Body of pancreas (tissue), 4 donors: ENCODE data around the gene SH3BP1. TPM values are rescaled to one million over a fixed set of nuclear protein-coding genes. Genes with fewer than 3 reads are reported as not detected.
A peak's percentile ranks its signal among the peaks of the same experiment; 100 is the strongest.

Experiments
- ATAC-seq: fragments of 150-250 bp; one replicate; pipeline ENCODE4 v1.9.1; 2016
- DNase-seq, 4 donors: peaks; one replicate each; pipeline ENCODE4 v3.0.0-alpha.2; 2019
- H3K27ac ChIP-seq, 4 donors: fragments of 200-600 bp; sonication (generic); 1 replicate in 3 of 4; 2 replicates in 1 of 4; pipeline versions ENCODE4 v1.5.1 to v1.6.1; 2016 to 2019; ENCODE audit warnings: mild to moderate bottlenecking in 1 of 4, mixed read lengths in 1 of 4, moderate library complexity in 1 of 4
- H3K27me3 ChIP-seq, 2 donors: fragments of 200-600 bp; sonication (generic); one replicate each; pipeline ENCODE4 v1.6.0; 2016; ENCODE audit warnings: mild to moderate bottlenecking in 1 of 2
- H3K36me3 ChIP-seq, 2 donors: fragments of 200-600 bp; sonication (generic); replicated peaks in 1 of 2; 2 replicates each; pipeline ENCODE4 v1.5.1; 2016; ENCODE audit warnings: low read depth in 2 of 2; ENCODE audit not compliant: insufficient read depth in 1 of 2
- H3K4me1 ChIP-seq: fragments of 200-600 bp; sonication (generic); one replicate; pipeline ENCODE4 v1.6.0; 2016
- H3K4me3 ChIP-seq, 2 donors: fragments of 200-600 bp; sonication (generic); 1 replicate in 1 of 2; 2 replicates in 1 of 2; pipeline ENCODE4 v1.5.1; 2016 to 2019
- H3K9me3 ChIP-seq, 3 donors: fragments of 200-600 bp; sonication (generic); 1 replicate in 2 of 3; 2 replicates in 1 of 3; pipeline ENCODE4 v1.5.1; 2016
- POLR2A ChIP-seq, 3 donors: fragments of 450-650 bp; IDR thresholded peaks; one replicate each; pipeline ENCODE4 v1.6.1; 2016; ENCODE audit warnings: antibody characterized with exemption in 3 of 3, mild to moderate bottlenecking in 2 of 3
- WGBS, 2 donors: methylation state at CpG; one replicate each; pipeline ENCODE4 v1.1.5; 2017; 5-methylcytosine and 5-hydroxymethylcytosine counted together
- intact Hi-C: fragments of 100-400 bp; cut with DNase I; formaldehyde crosslinking; loops from one replicate; pipeline ENCODE4 v1.15.1; 2023
- total RNA-seq, 2 donors: library from RNA; depleted of rRNA; stranded (reverse); fragments of >200 nt; gene quantifications; one replicate each; pipeline ENCODE4 v1.1.0, GENCODE V29; 2016
- TF ChIP-seq, protein P1 (sequence below), 7 experiments: fragments of 450-650 bp in 4 of 7; fragments of 200-600 bp in 3 of 7; sonication (generic) in 3 of 7; IDR thresholded peaks; one replicate each; pipeline ENCODE4 v1.5.1; 2016 to 2019; ENCODE audit warnings: antibody characterized with exemption in 7 of 7

SH3BP1 gene
- total RNA-seq, 2 donors from 2014 or later = 2.0 to 40.0 TPM

- DNase-seq (no peak), ATAC-seq (no peak)
- intact Hi-C loops = no loop called here
- H3K4me1 ChIP-seq = peaks cover 6% of the 10 kb centered on the region
- WGBS, 2 donors = 65 to 76% methylated on average over 6 of the region's 6 CpGs
- H3K4me3 ChIP-seq = no peak overlapping the region
- no peak overlapping the region for H3K27ac ChIP-seq
- no peaks in the 10 kb centered on the region for H3K36me3 ChIP-seq
- no peaks in the 10 kb centered on the region for H3K9me3 ChIP-seq
- TF ChIP-seq, protein P1, sequence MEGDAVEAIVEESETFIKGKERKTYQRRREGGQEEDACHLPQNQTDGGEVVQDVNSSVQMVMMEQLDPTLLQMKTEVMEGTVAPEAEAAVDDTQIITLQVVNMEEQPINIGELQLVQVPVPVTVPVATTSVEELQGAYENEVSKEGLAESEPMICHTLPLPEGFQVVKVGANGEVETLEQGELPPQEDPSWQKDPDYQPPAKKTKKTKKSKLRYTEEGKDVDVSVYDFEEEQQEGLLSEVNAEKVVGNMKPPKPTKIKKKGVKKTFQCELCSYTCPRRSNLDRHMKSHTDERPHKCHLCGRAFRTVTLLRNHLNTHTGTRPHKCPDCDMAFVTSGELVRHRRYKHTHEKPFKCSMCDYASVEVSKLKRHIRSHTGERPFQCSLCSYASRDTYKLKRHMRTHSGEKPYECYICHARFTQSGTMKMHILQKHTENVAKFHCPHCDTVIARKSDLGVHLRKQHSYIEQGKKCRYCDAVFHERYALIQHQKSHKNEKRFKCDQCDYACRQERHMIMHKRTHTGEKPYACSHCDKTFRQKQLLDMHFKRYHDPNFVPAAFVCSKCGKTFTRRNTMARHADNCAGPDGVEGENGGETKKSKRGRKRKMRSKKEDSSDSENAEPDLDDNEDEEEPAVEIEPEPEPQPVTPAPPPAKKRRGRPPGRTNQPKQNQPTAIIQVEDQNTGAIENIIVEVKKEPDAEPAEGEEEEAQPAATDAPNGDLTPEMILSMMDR (IDR thresholded peaks at IDR 0.05) = no peak
- no peak for TF ChIP-seq POLR2A (IDR thresholded peaks at IDR 0.05)
- no peaks in the 10 kb centered on the region for H3K27me3 ChIP-seq
Observed at GRCh38 chr22:37669586-37669985, 30.1 kb downstream of the SH3BP1 start.

- Histone ChIP-seq H3K9me3 (no peaks in the 10 kb centered on the region), H3K27me3 (no peaks in the 10 kb centered on the region), H3K4me1 (peaks cover 32% of the 10 kb centered on the region), H3K36me3 (no peaks in the 10 kb centered on the region), H3K27ac (no peak overlapping the region), H3K4me3 (no peak overlapping the region)
- 59 to 67% methylated on average over 14 to 15 of the region's 15 CpGs for WGBS, 2 donors
- intact Hi-C loops = no loop called here
- no peak for ATAC-seq
- no peak for DNase-seq
- TF ChIP-seq, protein P1 (IDR thresholded peaks at IDR 0.05) = no peak
- no peak for TF ChIP-seq POLR2A (IDR thresholded peaks at IDR 0.05)
Observed at GRCh38 chr22:37672206-37672919, 32.9 kb downstream of the SH3BP1 start.

DNA sequence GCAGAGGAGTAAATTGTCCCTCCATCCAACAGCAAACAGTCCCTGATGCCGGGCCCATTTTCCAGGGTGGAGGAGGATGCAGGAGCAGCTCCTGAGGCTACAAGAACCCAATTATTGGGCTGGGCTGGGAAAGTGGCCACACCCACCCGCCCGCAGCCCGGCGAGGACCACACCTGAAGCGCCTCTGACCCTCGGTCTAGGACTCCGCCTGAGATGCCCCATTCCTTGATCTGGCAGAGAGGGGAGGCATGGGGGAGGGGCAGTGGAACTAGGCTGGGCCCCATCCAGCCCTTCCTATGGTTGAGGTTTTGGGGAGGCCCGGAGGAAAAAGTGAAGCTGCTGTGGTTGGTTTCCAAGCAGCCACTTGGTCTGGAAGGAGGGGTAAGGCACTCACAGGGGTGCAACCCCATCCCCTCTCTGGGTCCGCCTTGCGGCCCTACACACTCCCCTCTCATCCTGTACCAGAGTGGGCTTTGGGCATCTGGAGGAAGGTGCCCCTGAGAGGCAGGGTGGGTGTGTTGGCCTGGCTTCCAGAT lies 33.5 kb downstream of the SH3BP1 start:
- Histone ChIP-seq H3K27ac (no peak overlapping the region), H3K9me3 (no peaks in the 10 kb centered on the region), H3K27me3 (no peaks in the 10 kb centered on the region), H3K36me3 (no peaks in the 10 kb centered on the region), H3K4me1 (peaks cover 33% of the 10 kb centered on the region), H3K4me3 (no peak overlapping the region)
- TF ChIP-seq, protein P1 (IDR thresholded peaks at IDR 0.05) = no peak
- TF ChIP-seq POLR2A (IDR thresholded peaks at IDR 0.05) = no peak
- ATAC-seq (no peak), DNase-seq (no peak)
- intact Hi-C loops = no loop called here
- 58 to 82% methylated on average over 3 to 10 of the region's 11 CpGs for WGBS, 2 donors

- Histone ChIP-seq H3K9me3 (no peaks in the 10 kb centered on the region), H3K27ac (peak overlapping the region in 3 of 4 donors; percentile 75 to 88 (median 78)), H3K27me3 (no peaks in the 10 kb centered on the region), H3K36me3 (no peaks in the 10 kb centered on the region), H3K4me3 (no peak overlapping the region), H3K4me1 (peaks cover 33% of the 10 kb centered on the region)
- DNase-seq (no peak), ATAC-seq (no peak)
- whole genome bisulfite sequencing, 2 donors = 85 to 92% methylated on average over 12 of the region's 12 CpGs
- intact Hi-C loops = no loop called here
- TF ChIP-seq, protein P1 (IDR thresholded peaks at IDR 0.05) = no peak
- no peak for TF ChIP-seq POLR2A (IDR thresholded peaks at IDR 0.05)
Observed at GRCh38 chr22:37674248-37674647, 34.8 kb downstream of the SH3BP1 start.
